HG03439 (cell line): ENCODE data around the gene LRRC4B.

Source experiments
- ATAC-seq: cut with Tn5 transposase; IDR thresholded peaks from one replicate; pipeline ENCODE4 v1.9.1; 2021; ENCODE audit warnings: mild to moderate bottlenecking, moderate library complexity; ENCODE audit not compliant: unreplicated experiment

Gene LRRC4B

DNA sequence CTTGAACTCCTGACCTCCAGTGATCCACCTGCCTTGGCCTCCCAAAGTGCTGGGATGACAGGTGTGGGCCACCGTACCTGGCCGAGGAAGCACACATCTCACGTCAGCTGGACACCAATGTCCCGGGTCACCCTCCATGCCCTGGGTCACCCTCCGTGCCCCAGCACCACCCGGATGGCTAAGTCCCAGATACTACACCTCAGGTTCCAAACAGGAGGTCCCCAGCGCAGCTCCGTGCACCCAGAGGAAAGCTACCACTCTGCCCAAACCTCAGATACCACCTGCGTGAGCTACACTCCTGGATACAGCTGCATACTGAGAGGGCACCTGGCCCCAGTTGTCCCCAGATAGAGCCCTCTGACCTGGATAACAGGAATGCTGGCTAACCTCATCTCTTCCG lies 14.0 kb downstream of the LRRC4B start:
- ATAC-seq, result no peak

DNA sequence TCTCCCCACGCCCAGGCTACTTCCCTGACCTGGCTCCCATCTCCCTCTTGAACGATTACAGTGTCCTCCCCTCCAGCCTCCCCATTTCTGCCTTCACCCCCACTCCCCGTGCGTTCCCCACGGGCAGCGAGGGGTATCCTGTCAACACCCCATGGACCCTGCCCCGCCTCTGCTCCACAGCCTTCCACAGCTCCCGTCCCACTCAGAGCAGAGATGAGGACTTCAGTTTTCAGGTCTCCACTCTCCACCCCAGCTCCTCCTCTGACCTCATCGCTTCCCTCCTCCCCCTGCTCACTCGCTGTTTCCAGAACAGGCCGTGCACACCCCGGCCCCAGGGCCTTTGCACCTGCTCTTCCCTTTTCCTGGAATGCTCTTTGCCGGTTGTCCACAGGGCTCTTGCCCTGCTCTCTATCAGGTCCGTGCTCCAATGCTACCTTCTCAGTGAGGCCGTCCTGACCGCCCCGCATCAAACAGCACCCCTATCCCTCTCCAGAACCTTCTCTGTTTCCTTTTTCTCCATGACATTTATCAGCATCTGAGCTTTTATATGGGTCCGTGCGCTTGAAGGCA lies 15.0 kb downstream of the LRRC4B start:
- ATAC-seq, result no peak

DNA sequence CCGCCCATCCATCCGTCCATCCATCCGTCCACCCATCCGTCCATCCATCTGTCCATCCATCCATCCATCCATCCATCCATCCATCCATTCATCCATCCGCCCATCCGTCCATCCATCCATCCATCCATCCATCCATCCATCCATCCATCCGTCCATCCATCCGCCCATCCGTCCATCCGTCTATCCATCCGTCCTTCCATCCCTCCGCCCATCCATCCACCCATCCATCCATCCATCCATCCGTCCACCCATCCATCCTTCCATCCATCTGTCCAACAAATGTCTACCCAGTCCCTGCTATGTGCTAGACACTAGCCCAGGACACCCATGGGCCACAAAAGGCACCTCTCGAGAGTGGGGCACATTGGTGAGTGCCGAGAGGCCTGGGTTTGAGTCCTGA lies 15.7 kb downstream of the LRRC4B start:
- ATAC-seq, result no peak

DNA sequence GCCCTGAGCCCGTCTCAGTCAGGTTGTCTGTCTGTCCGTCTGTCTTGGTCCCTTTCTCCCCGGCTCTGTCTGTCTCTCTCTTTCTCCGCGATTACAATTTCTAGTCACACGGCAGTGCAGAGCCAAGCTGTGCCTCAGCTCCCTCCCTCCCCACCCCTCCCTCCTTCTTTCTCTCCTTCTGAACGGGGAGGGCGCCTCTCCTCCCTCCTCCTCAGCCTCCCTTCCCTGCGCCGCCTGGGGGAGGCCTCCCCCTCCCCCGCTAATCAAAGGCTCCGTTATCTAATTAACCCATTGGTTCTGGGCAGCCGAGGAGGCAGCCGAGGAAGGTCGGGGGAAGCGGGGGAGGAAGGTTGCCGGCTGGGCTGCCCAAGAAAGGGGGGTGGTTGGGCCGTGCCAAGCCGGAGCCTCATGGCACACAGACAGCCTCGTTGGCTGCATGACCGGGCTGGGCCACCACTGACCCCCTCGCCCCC lies 16.5 kb downstream of the LRRC4B start:
- ATAC-seq, result no peak

DNA sequence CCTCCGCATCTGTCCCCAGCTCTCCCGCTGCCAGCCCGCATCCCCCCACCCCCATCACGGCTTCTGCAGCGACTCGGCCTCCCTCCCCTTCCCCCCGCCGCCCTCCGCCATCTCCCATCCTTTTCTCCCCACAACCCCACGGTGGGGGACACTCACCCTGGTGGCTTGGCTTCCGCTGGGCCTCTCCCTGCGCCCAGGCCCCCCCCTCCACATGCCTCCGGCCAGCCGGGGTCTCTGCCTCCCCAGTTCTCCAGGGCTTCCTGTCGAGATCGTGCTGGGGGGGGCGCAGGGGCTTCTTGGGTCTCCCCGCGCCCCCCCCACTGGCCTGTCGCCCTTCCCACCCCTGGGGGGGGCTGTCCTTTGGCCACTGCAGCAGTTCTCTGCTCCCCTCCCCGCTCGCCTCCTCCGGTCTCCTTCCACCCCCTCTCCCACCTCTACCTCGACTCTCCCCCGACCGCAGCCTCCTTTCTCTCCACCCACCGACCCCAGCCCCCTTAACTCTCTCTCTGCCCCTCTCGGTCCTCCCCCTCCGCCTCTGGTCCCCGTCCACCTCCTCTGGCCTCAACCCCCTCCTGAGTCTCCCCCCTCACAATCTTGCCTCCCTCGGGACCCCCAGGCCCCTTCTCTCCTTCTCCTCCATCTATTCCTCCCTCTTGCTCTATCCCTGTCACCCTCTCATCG lies 17.1 kb downstream of the LRRC4B start:
- ATAC-seq, result no peak

DNA sequence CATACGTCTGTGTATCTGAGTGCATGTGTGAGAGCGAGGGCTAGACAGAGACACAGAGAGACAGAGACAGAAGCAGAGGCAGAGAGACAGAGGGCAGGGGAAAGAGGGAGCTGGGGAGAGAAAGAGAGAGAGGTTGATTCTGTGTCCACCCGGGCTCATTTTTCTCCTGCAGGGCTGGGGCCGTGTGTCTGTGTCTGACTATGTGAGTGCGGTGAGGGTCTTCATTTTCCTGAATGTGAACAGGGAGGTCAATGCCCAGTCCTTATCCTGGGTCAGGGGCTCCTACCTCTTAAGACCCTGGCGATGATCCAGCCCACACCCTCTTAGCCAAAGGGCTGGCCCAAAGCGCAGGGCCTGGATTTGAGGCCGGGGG lies 17.7 kb downstream of the LRRC4B start:
- no peak for ATAC-seq

DNA sequence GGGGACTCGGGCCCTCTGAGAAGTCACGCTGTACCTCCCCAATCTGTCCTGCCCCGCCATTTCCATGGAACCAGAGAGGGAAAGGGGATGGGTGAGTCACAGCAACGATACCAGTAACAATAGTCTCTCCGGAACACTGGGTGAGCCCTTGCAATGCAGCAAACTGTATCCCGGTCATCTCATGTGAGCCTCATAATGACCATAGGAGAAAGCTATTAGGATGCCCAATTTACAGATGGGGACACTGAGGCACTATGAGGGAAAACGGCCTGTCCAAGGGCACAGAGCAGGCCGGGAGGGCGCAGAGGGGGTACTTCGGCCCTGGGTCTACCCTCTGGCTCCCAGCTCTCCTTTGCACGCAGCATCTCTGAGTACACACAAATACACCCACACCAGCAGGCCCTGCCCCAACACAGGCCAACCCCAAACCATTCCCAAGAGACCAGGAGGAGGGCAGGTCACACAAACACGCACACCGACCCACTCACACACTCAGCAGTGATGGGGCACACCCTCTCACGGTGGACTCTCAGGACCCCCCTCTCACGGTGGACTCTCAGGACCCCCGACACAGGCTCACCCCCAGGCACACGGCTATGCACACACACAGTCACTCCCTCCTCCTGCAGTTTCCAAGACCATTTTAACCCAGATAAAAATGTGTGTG lies 18.2 kb downstream of the LRRC4B start:
- ATAC-seq, result no peak

DNA sequence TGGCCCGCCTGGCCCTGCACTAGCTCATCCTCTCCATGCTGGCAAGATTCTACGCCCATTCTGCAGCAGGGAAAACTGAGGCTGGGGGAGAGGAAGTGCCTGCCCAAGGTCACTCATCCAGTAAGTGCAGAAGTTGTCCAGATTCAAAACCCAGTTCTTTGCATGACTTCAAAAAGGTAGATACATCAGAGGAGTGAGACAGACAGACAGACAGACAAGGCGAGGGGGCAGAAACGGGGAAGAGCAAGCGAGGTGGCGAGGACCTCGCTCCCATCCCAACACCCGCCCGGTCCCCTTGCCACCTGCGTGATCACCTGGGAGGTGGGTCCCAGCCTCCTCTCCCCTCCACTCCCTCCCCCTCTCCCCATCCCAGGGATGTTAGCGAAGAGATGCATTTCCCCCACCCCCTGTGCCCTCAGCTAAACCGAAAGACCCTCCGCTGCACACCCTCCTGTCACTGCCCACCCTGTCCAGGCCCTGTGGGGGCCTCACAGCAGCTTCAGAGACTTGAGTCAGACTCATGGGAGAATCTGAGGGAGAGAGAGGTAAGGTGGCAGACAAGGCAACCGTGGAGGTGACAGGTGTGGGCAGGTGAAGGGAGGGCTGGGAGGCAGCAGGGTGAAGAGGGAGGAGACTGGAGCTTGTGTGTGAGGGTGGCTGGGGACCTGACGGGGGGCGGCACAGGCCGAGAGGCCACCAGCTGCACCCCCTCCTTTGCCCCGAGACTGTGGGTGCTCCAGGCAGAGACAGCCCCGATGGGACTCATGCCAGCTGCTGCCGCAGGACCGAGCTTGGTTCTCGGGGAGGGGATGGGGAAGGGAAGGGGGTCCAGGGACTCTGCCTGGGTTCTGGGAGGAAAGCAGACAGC lies 18.9 kb downstream of the LRRC4B start:
- no peak for ATAC-seq

DNA sequence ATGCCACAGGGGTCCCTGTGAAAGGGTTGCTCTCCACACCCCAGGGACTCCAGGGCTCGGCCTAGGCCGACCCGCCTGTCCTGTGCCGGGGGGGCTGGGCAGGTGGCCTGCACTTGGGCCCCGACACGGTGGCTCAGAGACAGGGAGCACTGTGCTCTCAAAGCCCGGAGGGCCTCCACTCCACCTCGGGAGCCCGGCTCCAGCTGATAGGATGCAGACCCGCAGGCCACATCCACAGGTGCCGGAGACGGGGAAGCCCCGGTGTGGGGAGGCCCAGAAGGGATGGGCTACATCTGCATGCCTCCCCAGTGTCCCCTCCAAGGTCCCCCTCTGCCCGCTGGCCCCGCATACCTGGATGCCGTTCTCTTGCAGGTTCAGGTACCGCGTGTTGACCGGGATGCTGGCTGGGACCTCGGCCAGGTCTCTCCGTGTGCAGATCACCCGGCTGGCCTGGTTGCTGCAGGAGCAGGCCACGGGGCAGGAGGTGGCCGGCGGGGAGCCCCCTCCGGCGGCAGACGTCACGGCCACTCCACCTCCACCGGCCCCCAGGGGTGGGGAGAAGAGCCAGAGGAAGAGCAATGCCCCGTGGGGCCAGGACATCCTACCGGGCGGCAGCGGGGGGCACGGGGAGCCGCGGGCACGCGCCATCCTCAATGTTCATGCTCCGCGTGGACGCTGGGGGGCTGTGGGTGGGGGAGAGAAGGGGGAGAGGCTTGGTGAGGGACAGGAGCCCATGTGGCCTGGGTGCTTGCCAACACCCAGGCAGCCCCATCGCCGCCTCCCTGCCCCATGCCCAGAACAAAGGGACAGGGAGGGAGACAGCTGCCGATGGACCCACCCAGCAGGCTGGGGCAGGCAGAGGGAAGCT lies 19.8 kb downstream of the LRRC4B start:
- no peak for ATAC-seq

DNA sequence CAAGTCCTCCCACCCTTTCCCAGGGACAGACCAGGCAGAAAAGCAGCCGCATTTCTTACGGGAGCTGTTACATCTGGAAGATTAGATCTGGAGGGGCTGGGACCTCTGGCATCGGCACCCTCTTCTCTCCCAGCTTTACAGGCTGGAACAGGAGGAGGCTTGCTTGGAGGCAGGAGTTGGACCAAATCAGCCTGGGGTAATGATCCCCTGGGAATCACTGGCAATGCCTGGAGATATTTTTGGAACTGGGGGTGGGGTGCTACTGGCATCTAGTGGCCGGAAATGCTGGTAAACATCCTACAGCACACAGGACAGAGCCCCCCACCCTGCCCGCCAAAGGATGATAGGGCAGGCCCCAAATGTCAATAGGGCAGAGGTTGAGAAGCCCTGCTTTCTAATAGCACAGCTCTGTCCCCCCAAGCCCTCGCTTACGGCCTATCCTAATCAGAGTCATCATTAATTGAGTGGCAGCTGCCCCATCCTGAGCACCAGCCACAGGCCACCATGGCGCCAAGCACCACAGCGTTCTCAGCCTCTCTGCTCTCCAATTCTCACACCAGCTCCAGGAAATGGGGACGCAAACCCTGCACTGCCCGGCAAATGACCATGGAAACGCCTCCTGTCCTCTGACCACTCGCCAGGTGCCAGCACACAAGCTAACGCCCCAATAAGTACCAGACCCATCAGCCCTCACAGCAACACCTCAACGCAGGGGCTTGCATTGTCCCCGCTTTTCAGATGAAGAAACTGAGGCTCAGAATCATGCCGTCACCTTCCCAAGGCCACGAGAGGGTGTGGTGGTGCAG lies 20.6 kb downstream of the LRRC4B start:
- ATAC-seq, result no peak

DNA sequence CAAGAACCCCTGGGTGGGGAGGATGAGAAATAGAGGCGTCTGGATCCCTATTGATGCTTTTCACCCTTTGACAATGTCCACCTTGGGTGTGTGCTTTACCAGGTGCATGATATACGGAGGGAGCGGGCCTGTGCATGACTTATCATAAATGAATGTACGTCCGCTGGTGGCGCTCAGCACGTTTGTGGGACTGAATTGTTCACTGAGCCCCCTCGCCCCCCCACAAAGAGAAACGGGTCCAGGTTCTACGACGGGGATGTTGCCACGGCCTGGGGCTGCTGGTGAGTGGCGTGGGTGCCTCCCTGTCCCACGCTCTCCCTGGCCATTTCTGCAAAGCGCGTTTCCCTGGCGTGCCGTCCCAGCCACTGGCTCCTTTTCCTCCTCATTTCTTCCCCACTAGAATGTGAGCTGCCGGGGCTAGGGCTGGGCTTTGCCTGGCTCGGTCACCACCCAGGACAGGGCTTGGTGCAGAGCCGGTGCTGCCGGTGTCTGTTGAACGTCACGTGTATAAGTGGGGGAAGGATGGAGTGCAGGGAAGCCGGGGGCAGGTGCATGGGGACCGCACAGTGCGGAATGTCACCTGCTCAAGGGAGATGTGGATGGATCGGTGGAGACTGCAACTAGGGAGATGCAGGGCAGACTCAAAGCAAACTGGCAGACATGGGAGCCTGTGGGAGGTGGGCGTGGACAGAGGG lies 21.6 kb downstream of the LRRC4B start:
- ATAC-seq, result no peak

DNA sequence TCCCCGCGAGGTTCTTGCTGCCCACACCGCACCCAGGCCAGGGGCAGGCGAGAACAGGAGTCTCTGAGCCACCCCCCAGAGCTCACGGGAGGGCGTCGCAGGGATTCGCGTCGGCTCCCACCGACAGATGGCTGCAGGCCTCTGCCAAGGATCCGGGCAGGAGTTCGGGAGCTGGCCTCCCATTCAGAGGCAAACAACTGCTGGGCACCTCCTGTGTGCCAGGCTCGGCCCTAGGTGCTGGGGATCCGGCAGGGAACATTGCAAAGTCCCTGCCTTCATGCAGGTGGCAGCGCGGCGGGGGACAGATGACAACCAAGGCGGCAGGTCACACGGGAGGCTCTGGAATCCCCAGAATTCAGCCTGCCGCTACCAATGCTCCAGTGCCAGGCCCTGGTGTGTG lies 25.3 kb downstream of the LRRC4B start:
- ATAC-seq, result no peak

DNA sequence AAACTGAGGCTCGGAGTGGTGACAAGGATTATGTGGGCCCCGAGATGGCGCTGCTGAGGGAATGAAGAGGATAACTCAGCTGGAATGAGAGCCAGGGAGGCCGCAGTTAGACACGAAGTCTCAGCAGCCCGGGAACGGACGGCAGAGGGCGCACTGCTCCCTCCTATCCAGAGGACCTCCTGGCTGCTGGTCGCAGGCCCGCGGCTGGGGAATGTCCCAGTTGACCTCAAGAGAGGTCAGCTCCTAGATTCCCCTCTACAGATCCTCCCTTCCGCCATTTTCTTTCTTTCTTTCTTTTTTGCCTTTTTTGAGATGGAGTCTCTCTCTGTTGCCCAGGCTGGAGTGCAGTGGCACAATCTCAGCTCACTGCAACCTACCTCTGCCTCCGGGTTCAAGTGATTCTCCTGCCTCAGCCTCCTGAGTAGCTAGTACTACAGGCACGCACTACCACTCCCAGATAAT lies 30.4 kb downstream of the LRRC4B start:
- no peak for ATAC-seq

DNA sequence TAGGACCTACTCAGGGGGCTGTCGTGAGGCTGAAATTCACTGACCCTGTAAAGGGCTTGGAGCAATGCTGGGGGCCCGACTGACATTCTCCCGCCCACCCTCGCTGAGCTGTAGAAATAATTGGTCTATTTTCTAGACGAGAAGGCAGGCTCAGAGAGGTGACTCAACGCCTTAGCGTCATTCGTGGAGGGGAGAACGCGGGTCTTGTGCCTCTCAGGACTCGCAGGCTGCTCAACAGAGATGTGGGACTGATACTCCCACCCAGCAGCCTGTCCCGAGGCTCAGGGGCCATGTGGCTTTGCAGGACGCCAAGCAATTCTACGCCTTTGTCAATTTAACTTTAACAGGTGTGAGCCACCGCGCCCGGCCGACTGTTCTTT lies 30.9 kb downstream of the LRRC4B start:
- ATAC-seq, result no peak

DNA sequence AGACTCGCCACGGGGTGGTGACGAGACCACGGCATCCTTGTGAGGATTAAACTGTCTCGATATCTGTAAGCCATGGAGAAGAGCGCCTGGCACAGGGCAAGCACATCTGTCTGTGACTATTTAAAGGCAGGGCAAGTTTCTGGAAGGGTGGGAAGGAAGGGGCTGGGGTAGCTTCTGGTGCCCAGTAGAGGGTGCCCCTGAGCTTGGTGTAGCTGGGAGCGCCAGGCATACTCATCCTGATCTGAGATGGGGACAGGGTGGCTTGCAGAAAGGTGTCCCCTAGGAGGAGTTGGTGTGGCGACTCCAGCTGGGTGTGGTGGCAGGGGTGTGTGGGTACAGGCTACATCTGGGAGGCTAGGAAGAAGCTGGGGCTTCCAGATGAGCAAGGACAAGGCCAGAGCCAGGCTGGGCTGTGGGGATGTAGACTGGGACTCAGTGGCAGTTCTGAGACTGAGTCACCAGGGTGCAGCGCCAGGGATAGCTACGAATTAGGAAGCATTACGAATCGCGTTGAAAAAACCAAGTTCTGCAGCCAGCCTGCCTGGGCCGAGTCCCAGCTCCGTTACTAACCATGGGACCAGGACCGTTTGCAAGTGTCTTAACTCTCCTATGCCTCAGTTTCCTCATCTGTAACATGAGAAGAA lies 31.5 kb downstream of the LRRC4B start:
- no peak for ATAC-seq

DNA sequence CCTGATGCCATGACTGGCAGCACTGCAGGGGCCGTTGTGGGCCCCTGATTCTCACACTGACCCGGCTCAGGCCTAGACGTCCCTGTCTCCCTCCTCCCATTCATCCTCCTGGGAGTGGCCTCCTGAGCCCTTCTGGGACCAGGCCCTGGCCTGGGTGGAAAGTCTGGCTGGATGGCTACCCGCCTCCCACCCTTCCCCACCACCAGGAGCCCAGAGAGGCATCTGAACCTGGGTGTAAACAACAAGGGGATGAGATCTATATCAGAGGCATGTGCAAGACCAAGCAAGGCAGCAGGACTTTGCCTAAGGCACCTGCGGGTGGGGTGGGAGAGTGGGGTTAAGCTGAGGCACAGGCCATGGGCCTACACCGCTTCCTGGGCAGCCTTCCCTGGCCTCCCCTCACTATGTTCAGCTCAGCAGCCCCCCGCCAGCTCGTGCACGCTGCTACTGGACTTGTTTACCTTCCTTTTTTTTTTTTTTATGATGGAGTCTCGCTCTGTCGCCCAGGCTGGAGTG lies 32.5 kb downstream of the LRRC4B start:
- ATAC-seq, result no peak

DNA sequence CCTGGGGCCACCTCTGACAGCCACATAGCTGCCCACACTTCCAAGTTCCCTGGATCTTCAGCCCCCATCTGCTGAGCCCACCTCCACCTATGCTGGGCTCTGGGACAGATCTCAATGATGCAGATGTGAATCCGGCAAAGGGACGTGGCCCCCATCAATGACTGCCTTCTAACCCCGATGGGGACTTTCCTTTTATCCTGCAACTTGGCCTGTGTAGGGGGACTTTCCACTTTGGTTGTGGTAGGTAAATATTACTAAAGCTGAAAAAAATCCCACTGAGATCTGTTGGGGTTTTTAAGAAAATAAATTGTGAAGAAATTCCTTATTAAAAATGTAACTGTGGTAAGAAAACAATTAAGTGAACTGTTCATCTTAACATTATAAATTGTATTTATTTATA lies 33.8 kb downstream of the LRRC4B start:
- ATAC-seq, result no peak

DNA sequence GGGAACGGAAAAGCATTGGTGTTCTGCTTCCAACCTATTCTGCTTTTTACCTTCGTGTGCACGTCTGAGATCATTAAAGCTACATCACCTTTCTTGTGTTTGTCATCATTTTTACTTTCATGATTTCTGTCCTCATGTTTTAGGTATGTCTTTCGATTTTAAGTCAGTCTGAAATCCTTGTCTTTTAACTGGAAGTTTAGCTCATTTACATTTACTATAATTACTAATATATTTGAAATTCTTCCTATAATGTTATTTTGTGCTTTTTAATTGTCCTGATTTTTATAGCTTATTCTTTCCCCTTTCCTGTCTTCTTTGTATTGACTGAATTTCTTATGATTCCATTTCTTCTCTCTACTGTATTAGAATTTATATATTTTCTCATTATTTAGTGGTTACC lies 35.3 kb downstream of the LRRC4B start:
- ATAC-seq, result no peak
